K562 (cell line): ENCODE measurements around the gene LY6G5B. TPM values are rescaled to one million over a fixed set of nuclear protein-coding genes. Genes with fewer than 3 reads are reported as not detected.

Experiments used
- CEBPG ChIP-seq, 3 experiments: fragments of 200-800 bp in 1 of 3; sonication (Bioruptor generic) in 1 of 3; sonication (generic) in 1 of 3; formaldehyde crosslinking in 1 of 3; IDR thresholded peaks in 2 of 3; conservative IDR thresholded peaks in 1 of 3; 2 replicates each; pipeline versions ENCODE4 v1.6.1 to v1.8.0; 2016 to 2022; ENCODE audit warnings: missing compliant biosample characterization in 2 of 3, missing genetic modification characterization in 2 of 3, mild to moderate bottlenecking in 1 of 3, missing genetic modification reagents in 1 of 3
- FIP1L1 ChIP-seq: fragments of 200-400 bp; formaldehyde crosslinking; IDR thresholded peaks from 2 replicates; pipeline ENCODE4 v1.6.1; 2018; ENCODE audit warnings: mild to moderate bottlenecking, low read depth, low read length; ENCODE audit not compliant: poor library complexity, severe bottlenecking
- FUS ChIP-seq: fragments of 200-400 bp; formaldehyde crosslinking; optimal IDR thresholded peaks from 2 replicates; pipeline ENCODE3; 2017; ENCODE audit warnings: low read depth, low read length
- MCM5 ChIP-seq: fragments of 450-650 bp; IDR thresholded peaks from 2 replicates; pipeline ENCODE4 v1.6.1; 2016; ENCODE audit warnings: low read depth
- MEF2A ChIP-seq: IDR thresholded peaks from 2 replicates; pipeline ENCODE4 v1.6.1; 2011; ENCODE audit warnings: low read depth, mild to moderate bottlenecking, low read length, moderate library complexity; ENCODE audit not compliant: control insufficient read depth
- NFXL1 ChIP-seq: fragments of 450-650 bp; formaldehyde crosslinking; IDR thresholded peaks from 2 replicates; pipeline ENCODE4 v1.4.0; 2021; ENCODE audit warnings: mild to moderate bottlenecking
- NR2C1 ChIP-seq, 2 experiments: fragments of 450-650 bp; IDR thresholded peaks; 2 replicates each; pipeline ENCODE4 v1.6.1; 2017; ENCODE audit warnings: mild to moderate bottlenecking in 2 of 2, antibody characterized with exemption in 1 of 2, inconsistent platforms in 1 of 2, missing compliant biosample characterization in 1 of 2, missing genetic modification characterization in 1 of 2
- RBM22 ChIP-seq: fragments of 200-400 bp; formaldehyde crosslinking; IDR thresholded peaks from 2 replicates; pipeline ENCODE4 v1.6.1; 2018; ENCODE audit warnings: low read length, low read depth; ENCODE audit not compliant: poor library complexity, severe bottlenecking
- SMAD1 ChIP-seq: fragments of 150-350 bp; IDR thresholded peaks from 2 replicates; pipeline ENCODE4 v1.6.1; 2014; ENCODE audit warnings: low read length, low read depth; ENCODE audit not compliant: partially characterized antibody
- SRF ChIP-seq, 2 experiments: fragments of 250-450, 450-650 bp in 1 of 2; sonication (Bioruptor Pico) in 1 of 2; sonication (generic) in 1 of 2; formaldehyde crosslinking; IDR thresholded peaks; 2 replicates each; pipeline versions ENCODE4 v1.5.0 to v1.5.1; 2020 to 2022; ENCODE audit warnings: mild to moderate bottlenecking in 1 of 2, missing genetic modification reagents in 1 of 2
- STAT5A ChIP-seq: IDR thresholded peaks from 2 replicates; pipeline ENCODE4 v1.6.1; 2012; ENCODE audit warnings: low read length, inconsistent platforms, borderline replicate concordance
- TCF7L2 ChIP-seq: fragments of 150-350 bp; IDR thresholded peaks from 2 replicates; pipeline ENCODE4 v1.6.1; 2016; ENCODE audit warnings: low read depth, mild to moderate bottlenecking, low read length, moderate library complexity
- ZBTB34 ChIP-seq: fragments of 250-450 bp; sonication (Bioruptor Pico); IDR thresholded peaks from 2 replicates; pipeline ENCODE4 v1.8.0; 2021; ENCODE audit warnings: mild to moderate bottlenecking, moderate library complexity
- ZNF23 ChIP-seq: fragments of 250-450 bp; sonication (Bioruptor Pico); IDR thresholded peaks from 2 replicates; pipeline ENCODE4 v1.4.0; 2020; ENCODE audit warnings: mild to moderate bottlenecking
- polyA plus RNA-seq, 8 experiments: library from polyadenylated mRNA; depleted of rRNA in 4 of 8; stranded (reverse) in 5 of 8; unstranded in 3 of 8; fragments of >200 nt; fragmentation: Nextera tagmentation in 2 of 8; fragmentation: Illumina TruSeq in 1 of 8; extraction: Ambion mirVana in 2 of 8; extraction: Trizol in 1 of 8; gene quantifications; 2 replicates each; pipeline versions ENCODE4 v1.2.1 to v1.2.3, GENCODE V29; 2011 to 2014; ENCODE audit warnings: inconsistent platforms in 1 of 8, missing spikeins in 1 of 8
- total RNA-seq, 7 experiments: library from RNA; depleted of rRNA in 6 of 7; stranded (reverse); fragments of >200 nt in 6 of 7; fragmentation: Illumina TruSeq in 2 of 7; extraction: Trizol in 2 of 7; gene quantifications; 2 replicates each; pipeline versions ENCODE4 v1.2.1 to v1.2.3, GENCODE V29; 2011 to 2021; ENCODE audit warnings: low replicate concordance in 1 of 7
- TF ChIP-seq, protein P1 (sequence below): sonication (generic); formaldehyde crosslinking; IDR thresholded peaks from 2 replicates; pipeline ENCODE4 v1.8.0; 2022; ENCODE audit warnings: missing genetic modification reagents, mild to moderate bottlenecking, borderline replicate concordance
- TF ChIP-seq, protein P2 (sequence below): IDR thresholded peaks from 3 replicates; pipeline ENCODE4 v1.6.1; 2011; ENCODE audit warnings: borderline replicate concordance, mild to moderate bottlenecking; ENCODE audit not compliant: insufficient read length, insufficient read depth
- TF ChIP-seq, protein P3 (sequence below): fragments of 450-650 bp; IDR thresholded peaks from 2 replicates; pipeline ENCODE4 v1.6.1; 2016; ENCODE audit warnings: low read depth, mild to moderate bottlenecking, moderate library complexity
- TF ChIP-seq, protein P4 (sequence below): fragments of 450-650 bp; IDR thresholded peaks from 2 replicates; pipeline ENCODE4 v1.6.1; 2017; ENCODE audit warnings: antibody characterized with exemption

Gene LY6G5B
- total and polyA plus RNA-seq, 9 of the 15 experiments (the other 6 are each of a cell fraction or from before 2014, with no cell fraction given), result 6.0 to 27.0 (median 7.5) TPM

DNA sequence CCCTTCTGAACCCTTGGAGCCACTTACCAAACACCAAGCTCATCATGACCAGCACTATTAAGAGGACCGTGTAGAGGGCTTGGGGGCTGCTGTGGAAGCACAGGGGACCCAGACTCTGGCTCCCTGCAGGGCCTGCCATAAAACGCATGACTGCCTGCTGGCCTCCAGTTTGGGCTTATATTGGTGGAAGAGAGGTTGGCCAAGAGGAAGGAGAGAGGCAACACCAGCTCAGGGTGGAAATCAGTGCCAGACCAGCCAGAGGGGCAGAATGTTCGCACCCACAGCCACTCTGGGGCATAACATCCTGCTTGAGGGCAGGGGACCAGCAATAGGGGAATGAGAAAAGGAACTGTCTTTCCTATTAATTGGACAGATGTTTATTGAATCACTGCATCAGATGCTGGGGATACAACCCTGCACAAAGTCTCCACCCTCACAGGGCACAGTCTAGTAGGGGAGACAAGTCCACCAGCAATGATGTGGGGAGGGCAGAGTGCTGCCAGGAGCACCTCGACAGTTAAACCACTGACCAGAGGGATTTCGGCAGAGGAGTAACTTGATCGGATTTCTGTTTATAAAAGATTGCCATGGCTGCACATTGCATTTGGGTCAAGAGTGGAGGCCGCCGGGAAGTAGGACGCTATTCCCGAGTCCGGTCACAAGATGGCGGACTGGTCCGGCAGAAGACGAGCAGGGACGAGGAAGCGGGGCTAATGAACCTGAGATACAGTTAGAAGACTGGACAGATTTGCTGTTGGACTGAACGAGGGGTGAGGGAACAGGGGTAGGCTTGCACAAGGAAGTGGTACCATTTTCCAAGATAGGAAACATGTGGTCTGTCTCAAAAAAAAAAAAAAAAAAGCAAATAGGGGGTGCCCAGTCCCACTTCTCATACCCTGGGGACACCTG is 10.7 kb downstream of the LY6G5B start, which contains the start of gene LY6G5C (continued):
- TF ChIP-seq FUS (no peak), MCM5 (no peak), NR2C1 (IDR thresholded peaks at IDR 0.05) (no peak), NR2C1 (tag; IDR thresholded peaks at IDR 0.05) (no peak), CEBPG (CRISPR knock-in tag; IDR thresholded peaks at IDR 0.05) (0 out of 2 replicates have a peak, but pooled peaks have one; percentile 30), CEBPG (tag; conservative IDR thresholded peaks at IDR 0.05 in 1 of 2, IDR thresholded peaks at IDR 0.05 in 1 of 2) (no peak), RBM22 (no peak), TCF7L2 (no peak), SMAD1 (peak; percentile 22), SRF (CRISPR knock-in tag; IDR thresholded peaks at IDR 0.05) (no peak), MEF2A (no peak), ZBTB34 (CRISPR knock-in tag) (no peak), STAT5A (no peak), FIP1L1 (no peak), ZNF23 (CRISPR knock-in tag) (no peak), NFXL1 (CRISPR knock-in tag) (no peak)
- TF ChIP-seq, protein P1, sequence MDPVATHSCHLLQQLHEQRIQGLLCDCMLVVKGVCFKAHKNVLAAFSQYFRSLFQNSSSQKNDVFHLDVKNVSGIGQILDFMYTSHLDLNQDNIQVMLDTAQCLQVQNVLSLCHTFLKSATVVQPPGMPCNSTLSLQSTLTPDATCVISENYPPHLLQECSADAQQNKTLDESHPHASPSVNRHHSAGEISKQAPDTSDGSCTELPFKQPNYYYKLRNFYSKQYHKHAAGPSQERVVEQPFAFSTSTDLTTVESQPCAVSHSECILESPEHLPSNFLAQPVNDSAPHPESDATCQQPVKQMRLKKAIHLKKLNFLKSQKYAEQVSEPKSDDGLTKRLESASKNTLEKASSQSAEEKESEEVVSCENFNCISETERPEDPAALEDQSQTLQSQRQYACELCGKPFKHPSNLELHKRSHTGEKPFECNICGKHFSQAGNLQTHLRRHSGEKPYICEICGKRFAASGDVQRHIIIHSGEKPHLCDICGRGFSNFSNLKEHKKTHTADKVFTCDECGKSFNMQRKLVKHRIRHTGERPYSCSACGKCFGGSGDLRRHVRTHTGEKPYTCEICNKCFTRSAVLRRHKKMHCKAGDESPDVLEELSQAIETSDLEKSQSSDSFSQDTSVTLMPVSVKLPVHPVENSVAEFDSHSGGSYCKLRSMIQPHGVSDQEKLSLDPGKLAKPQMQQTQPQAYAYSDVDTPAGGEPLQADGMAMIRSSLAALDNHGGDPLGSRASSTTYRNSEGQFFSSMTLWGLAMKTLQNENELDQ (CRISPR knock-in tag), result no peak
- TF ChIP-seq, protein P2, sequence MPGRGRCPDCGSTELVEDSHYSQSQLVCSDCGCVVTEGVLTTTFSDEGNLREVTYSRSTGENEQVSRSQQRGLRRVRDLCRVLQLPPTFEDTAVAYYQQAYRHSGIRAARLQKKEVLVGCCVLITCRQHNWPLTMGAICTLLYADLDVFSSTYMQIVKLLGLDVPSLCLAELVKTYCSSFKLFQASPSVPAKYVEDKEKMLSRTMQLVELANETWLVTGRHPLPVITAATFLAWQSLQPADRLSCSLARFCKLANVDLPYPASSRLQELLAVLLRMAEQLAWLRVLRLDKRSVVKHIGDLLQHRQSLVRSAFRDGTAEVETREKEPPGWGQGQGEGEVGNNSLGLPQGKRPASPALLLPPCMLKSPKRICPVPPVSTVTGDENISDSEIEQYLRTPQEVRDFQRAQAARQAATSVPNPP, result no peak
- TF ChIP-seq, protein P3, sequence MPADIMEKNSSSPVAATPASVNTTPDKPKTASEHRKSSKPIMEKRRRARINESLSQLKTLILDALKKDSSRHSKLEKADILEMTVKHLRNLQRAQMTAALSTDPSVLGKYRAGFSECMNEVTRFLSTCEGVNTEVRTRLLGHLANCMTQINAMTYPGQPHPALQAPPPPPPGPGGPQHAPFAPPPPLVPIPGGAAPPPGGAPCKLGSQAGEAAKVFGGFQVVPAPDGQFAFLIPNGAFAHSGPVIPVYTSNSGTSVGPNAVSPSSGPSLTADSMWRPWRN, result no peak
- TF ChIP-seq, protein P4, sequence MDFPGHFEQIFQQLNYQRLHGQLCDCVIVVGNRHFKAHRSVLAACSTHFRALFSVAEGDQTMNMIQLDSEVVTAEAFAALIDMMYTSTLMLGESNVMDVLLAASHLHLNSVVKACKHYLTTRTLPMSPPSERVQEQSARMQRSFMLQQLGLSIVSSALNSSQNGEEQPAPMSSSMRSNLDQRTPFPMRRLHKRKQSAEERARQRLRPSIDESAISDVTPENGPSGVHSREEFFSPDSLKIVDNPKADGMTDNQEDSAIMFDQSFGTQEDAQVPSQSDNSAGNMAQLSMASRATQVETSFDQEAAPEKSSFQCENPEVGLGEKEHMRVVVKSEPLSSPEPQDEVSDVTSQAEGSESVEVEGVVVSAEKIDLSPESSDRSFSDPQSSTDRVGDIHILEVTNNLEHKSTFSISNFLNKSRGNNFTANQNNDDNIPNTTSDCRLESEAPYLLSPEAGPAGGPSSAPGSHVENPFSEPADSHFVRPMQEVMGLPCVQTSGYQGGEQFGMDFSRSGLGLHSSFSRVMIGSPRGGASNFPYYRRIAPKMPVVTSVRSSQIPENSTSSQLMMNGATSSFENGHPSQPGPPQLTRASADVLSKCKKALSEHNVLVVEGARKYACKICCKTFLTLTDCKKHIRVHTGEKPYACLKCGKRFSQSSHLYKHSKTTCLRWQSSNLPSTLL, result no peak
